Measurements from ENCODE around the gene PHC3. TPM values are rescaled to one million over a fixed set of nuclear protein-coding genes. Genes with fewer than 3 reads are reported as not detected.

PHC3 gene
- total RNA-seq, 2 experiments from 2014 or later = 40.6 to 89.7 TPM

- BruUV-seq (replicated peaks) = no TSS peak
These were observed 85.2 kb downstream of the PHC3 start for GRCh38 chr3:170096342-170096741.

GRCh38 chr3:170095771-170096170 is 85.8 kb downstream of the PHC3 start:
- Histone ChIP-seq H3K9me2 (ENCODE audit: insufficient read depth, low read length) (no peaks in the 10 kb centered on the region), H3K79me2 (ENCODE audit: insufficient read depth, low read depth, low read length) (peaks cover 10% of the 10 kb centered on the region; the same call in 1 of the 2 replicates), H4K20me1 (ENCODE audit: insufficient read depth, low read length) (no peaks in the 10 kb centered on the region), H3K4me2 (ENCODE audit: low read length) (no peak overlapping the region), H3K4me3 (ENCODE audit: low read depth, low read length, poor library complexity, severe bottlenecking) (no peak overlapping the region), H2AFZ (ENCODE audit: low read length) (no peak overlapping the region), H3K9me3 (ENCODE audit: low read length) (no peaks in the 10 kb centered on the region), H3K27ac (ENCODE audit: low read depth, low read length, poor library complexity, severe bottlenecking) (no peak overlapping the region), H3K36me3 (ENCODE audit: insufficient read depth, low read length) (peaks cover 100% of the 10 kb centered on the region), H3K4me1 (ENCODE audit: insufficient read depth, low read length, poor library complexity, severe bottlenecking) (no peaks in the 10 kb centered on the region)
- DNase-seq (ENCODE audit: low spot score) = no peak
- intact Hi-C loops (cut with micrococcal nuclease; ENCODE audit: unreplicated experiment) = no loop called here
- BruUV-seq (replicated peaks) = no TSS peak
- no peak for TF ChIP-seq EZH2phosphoT487 (IDR thresholded peaks at IDR 0.05; ENCODE audit: borderline replicate concordance, low read depth, low read length)
- no peak for TF ChIP-seq CTCF (conservative IDR thresholded peaks at IDR 0.05; ENCODE audit: low read length)
- ChIA-PET CTCF (ENCODE audit: unreplicated experiment) (no interaction called here), POLR2A (interaction anchor here (1.3 to 4.8 kb wide), 3 partner anchors 7 to 50 kb away, joined by 3 to 21 read pairs (median 5); no protein-coding TSS in a partner anchor)

More at GRCh38 chr3:170096342-170096741, 85.2 kb downstream of the PHC3 start:
- no peak for DNase-seq (ENCODE audit: low spot score)
- Histone ChIP-seq H3K4me3 (ENCODE audit: low read depth, low read length, poor library complexity, severe bottlenecking) (no peak overlapping the region), H3K79me2 (ENCODE audit: insufficient read depth, low read depth, low read length) (peaks cover 4% of the 10 kb centered on the region; the same call in 1 of the 2 replicates), H3K4me1 (ENCODE audit: insufficient read depth, low read length, poor library complexity, severe bottlenecking) (no peaks in the 10 kb centered on the region), H3K27ac (ENCODE audit: low read depth, low read length, poor library complexity, severe bottlenecking) (no peak overlapping the region), H3K9me2 (ENCODE audit: insufficient read depth, low read length) (no peaks in the 10 kb centered on the region), H3K36me3 (ENCODE audit: insufficient read depth, low read length) (peaks cover 100% of the 10 kb centered on the region), H2AFZ (ENCODE audit: low read length) (no peak overlapping the region), H4K20me1 (ENCODE audit: insufficient read depth, low read length) (no peaks in the 10 kb centered on the region), H3K4me2 (ENCODE audit: low read length) (no peak overlapping the region), H3K9me3 (ENCODE audit: low read length) (no peaks in the 10 kb centered on the region)
- TF ChIP-seq CTCF (conservative IDR thresholded peaks at IDR 0.05; ENCODE audit: low read length) = no peak
- TF ChIP-seq EZH2phosphoT487 (IDR thresholded peaks at IDR 0.05; ENCODE audit: borderline replicate concordance, low read depth, low read length) = no peak
- POLR2A ChIA-PET = interaction anchor here (1.5 kb wide), 1 partner anchor 11 kb away, joined by 3 read pairs; no protein-coding TSS in a partner anchor
- intact Hi-C loops (cut with micrococcal nuclease; ENCODE audit: unreplicated experiment) = no loop called here
- CTCF ChIA-PET (ENCODE audit: unreplicated experiment) = no interaction called here

- Histone ChIP-seq H3K4me1 (ENCODE audit: insufficient read depth, low read length, poor library complexity, severe bottlenecking) (no peaks in the 10 kb centered on the region), H4K20me1 (ENCODE audit: insufficient read depth, low read length) (no peaks in the 10 kb centered on the region), H3K79me2 (ENCODE audit: insufficient read depth, low read depth, low read length) (peaks cover 18% of the 10 kb centered on the region; the same call in 1 of the 2 replicates), H3K27ac (ENCODE audit: low read depth, low read length, poor library complexity, severe bottlenecking) (no peak overlapping the region), H2AFZ (ENCODE audit: low read length) (no peak overlapping the region), H3K9me2 (ENCODE audit: insufficient read depth, low read length) (no peaks in the 10 kb centered on the region), H3K4me3 (ENCODE audit: low read depth, low read length, poor library complexity, severe bottlenecking) (no peak overlapping the region), H3K36me3 (ENCODE audit: insufficient read depth, low read length) (peaks cover 100% of the 10 kb centered on the region), H3K4me2 (ENCODE audit: low read length) (no peak overlapping the region), H3K9me3 (ENCODE audit: low read length) (no peaks in the 10 kb centered on the region)
- no peak for DNase-seq (ENCODE audit: low spot score)
- no TSS peak for BruUV-seq (replicated peaks)
- CTCF ChIA-PET (ENCODE audit: unreplicated experiment) = no interaction called here
- no peak for TF ChIP-seq EZH2phosphoT487 (IDR thresholded peaks at IDR 0.05; ENCODE audit: borderline replicate concordance, low read depth, low read length)
- no peak for TF ChIP-seq CTCF (conservative IDR thresholded peaks at IDR 0.05; ENCODE audit: low read length)
- POLR2A ChIA-PET = interaction anchor here (1.2 to 4.8 kb wide), 2 partner anchors 9 to 10 kb away, joined by 4 to 21 read pairs; no protein-coding TSS in a partner anchor
- intact Hi-C loops (cut with micrococcal nuclease; ENCODE audit: unreplicated experiment) = no loop called here
These were observed 88.6 kb downstream of the PHC3 start for GRCh38 chr3:170092907-170093306.

Measured in OCI-LY7 (cell line).